Thyroid gland (tissue), 4 donors: ENCODE results near the gene LMTK3. TPM values are rescaled to one million over a fixed set of nuclear protein-coding genes. Genes with fewer than 3 reads are reported as not detected.

Source experiments
- DNase-seq, 2 donors: peaks; one replicate each; pipeline ENCODE4 v3.0.0-alpha.2; 2019
- H3K27ac ChIP-seq, 3 donors: fragments of 200-600 bp; sonication (generic); 1 replicate in 2 of 3; 2 replicates in 1 of 3; pipeline ENCODE4 v1.5.1; 2016 to 2019; ENCODE audit warnings: mild to moderate bottlenecking in 1 of 3, moderate library complexity in 1 of 3
- H3K27me3 ChIP-seq: fragments of 200-600 bp; sonication (generic); one replicate; pipeline ENCODE4 v1.5.1; 2019
- H3K36me3 ChIP-seq, 2 donors: fragments of 200-600 bp; sonication (generic); one replicate each; pipeline ENCODE4 v1.5.1; 2016 to 2019
- H3K4me1 ChIP-seq, 2 donors: fragments of 200-600 bp; sonication (generic); one replicate each; pipeline ENCODE4 v1.5.1; 2017 to 2019
- H3K4me3 ChIP-seq, 3 donors: fragments of 200-600 bp; sonication (generic); replicated peaks in 1 of 3; 1 replicate in 2 of 3; 2 replicates in 1 of 3; pipeline ENCODE4 v1.5.1; 2016; ENCODE audit warnings: mild to moderate bottlenecking in 1 of 3
- H3K9me3 ChIP-seq: fragments of 200-600 bp; sonication (generic); one replicate; pipeline ENCODE4 v1.5.1; 2017
- POLR2A ChIP-seq, 2 donors: fragments of 450-650 bp; IDR thresholded peaks; one replicate each; pipeline ENCODE4 v1.6.1; 2017; ENCODE audit warnings: antibody characterized with exemption in 2 of 2, mild to moderate bottlenecking in 2 of 2, moderate library complexity in 1 of 2
- WGBS, 2 donors: methylation state at CpG; one replicate each; pipeline ENCODE4 v1.1.5; 2017; 5-methylcytosine and 5-hydroxymethylcytosine counted together
- intact Hi-C: fragments of 100-400 bp; cut with DNase I; formaldehyde crosslinking; loops from one replicate; pipeline ENCODE4 v1.15.1; 2023
- total RNA-seq, 4 donors: library from RNA; depleted of rRNA; stranded (reverse); fragments of >200 nt; gene quantifications; one replicate each; pipeline ENCODE4 v1.2.3, GENCODE V29; 2016
- TF ChIP-seq, protein P1 (sequence below), 6 experiments: fragments of 200-600 bp in 3 of 6; fragments of 450-650 bp in 3 of 6; sonication (generic) in 3 of 6; IDR thresholded peaks; one replicate each; pipeline ENCODE4 v1.5.1; 2016 to 2019; ENCODE audit warnings: antibody characterized with exemption in 6 of 6, mild to moderate bottlenecking in 2 of 6, inconsistent platforms in 1 of 6, moderate library complexity in 1 of 6

The LMTK3 gene
- total RNA-seq, 4 donors from 2014 or later, result 3.0 to 7.1 (median 4.6) TPM

DNA sequence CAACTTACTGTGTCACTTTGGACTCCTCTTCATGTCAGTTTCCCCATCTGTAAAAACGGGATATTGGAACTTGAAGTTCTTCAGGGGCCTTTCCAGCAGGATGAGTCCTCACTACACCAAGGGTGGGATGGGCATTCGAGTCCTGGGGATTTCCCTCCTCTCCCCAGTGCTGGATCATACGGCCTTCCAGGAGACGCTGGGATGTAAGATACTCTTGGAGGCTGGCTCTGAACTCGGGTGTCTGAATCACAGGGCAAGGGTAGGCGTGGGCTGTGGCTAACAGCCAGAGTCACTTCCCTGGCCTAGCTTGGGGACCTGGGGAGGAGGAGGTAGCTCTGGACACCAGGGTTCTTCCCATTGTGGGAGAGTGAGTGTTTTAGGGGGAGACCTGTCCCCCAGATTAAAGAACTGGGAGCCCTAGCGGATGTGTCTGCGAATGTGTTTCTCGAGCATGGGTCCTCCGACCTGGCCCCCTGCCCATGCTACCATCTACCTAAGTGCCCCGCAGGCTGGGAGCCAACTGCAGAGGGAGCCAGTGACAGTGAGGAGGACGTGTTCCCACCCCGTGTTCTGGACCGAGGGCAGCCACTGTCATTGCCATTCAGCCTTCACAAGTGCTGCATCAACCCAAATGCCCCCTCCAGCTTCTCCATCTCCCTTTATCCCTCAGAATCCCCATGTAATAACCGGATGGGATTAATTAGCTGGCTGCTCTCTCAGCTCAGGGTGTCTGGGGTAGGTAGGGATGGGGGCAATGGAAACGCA is 44.9 kb downstream of the LMTK3 start:
- WGBS, 2 donors, result 69 to 73% methylated on average over 8 to 15 of the region's 16 CpGs
- Histone ChIP-seq H3K9me3 (no peaks in the 10 kb centered on the region), H3K36me3 (peaks cover 14 to 15% of the 10 kb centered on the region in 2 donors), H3K4me1 (peaks cover 19 to 20% of the 10 kb centered on the region in 2 donors), H3K4me3 (no peak overlapping the region), H3K27ac (no peak overlapping the region), H3K27me3 (no peaks in the 10 kb centered on the region)
- intact Hi-C loops, result no loop called here
- no peak for TF ChIP-seq POLR2A (IDR thresholded peaks at IDR 0.05)
- TF ChIP-seq, protein P1, sequence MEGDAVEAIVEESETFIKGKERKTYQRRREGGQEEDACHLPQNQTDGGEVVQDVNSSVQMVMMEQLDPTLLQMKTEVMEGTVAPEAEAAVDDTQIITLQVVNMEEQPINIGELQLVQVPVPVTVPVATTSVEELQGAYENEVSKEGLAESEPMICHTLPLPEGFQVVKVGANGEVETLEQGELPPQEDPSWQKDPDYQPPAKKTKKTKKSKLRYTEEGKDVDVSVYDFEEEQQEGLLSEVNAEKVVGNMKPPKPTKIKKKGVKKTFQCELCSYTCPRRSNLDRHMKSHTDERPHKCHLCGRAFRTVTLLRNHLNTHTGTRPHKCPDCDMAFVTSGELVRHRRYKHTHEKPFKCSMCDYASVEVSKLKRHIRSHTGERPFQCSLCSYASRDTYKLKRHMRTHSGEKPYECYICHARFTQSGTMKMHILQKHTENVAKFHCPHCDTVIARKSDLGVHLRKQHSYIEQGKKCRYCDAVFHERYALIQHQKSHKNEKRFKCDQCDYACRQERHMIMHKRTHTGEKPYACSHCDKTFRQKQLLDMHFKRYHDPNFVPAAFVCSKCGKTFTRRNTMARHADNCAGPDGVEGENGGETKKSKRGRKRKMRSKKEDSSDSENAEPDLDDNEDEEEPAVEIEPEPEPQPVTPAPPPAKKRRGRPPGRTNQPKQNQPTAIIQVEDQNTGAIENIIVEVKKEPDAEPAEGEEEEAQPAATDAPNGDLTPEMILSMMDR (IDR thresholded peaks at IDR 0.05), result no peak
- no peak for DNase-seq

DNA sequence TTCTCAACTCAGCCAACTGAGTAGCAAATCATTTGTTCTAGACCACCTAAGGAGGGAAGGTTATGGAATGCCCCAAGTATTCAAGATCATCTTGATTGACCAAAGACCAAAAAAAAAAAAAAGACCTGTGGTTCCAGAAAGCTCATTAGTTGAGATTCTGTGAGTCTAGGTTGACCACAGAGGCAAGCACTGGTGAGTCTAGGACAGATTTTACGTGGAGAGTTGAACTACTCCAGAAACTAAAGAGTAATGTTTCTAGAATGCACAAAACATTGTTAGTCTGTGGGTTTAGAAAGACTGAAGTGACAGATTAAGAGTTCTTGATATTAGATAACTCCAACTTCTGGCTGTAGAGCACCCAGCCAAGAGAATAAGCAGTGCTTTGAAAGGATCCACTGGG is 46.4 kb downstream of the LMTK3 start:
- Histone ChIP-seq H3K4me1 (peaks cover 4 to 10% of the 10 kb centered on the region in 2 donors), H3K4me3 (no peak overlapping the region), H3K27me3 (no peaks in the 10 kb centered on the region), H3K27ac (no peak overlapping the region), H3K9me3 (no peaks in the 10 kb centered on the region), H3K36me3 (no peaks in the 10 kb centered on the region)
- no peak for TF ChIP-seq POLR2A (IDR thresholded peaks at IDR 0.05)
- TF ChIP-seq, protein P1 (IDR thresholded peaks at IDR 0.05), result no peak
- no peak for DNase-seq
- intact Hi-C loops, result no loop called here
- 88 to 93% methylated on average over 1 of the region's 1 CpG for WGBS, 2 donors

DNA sequence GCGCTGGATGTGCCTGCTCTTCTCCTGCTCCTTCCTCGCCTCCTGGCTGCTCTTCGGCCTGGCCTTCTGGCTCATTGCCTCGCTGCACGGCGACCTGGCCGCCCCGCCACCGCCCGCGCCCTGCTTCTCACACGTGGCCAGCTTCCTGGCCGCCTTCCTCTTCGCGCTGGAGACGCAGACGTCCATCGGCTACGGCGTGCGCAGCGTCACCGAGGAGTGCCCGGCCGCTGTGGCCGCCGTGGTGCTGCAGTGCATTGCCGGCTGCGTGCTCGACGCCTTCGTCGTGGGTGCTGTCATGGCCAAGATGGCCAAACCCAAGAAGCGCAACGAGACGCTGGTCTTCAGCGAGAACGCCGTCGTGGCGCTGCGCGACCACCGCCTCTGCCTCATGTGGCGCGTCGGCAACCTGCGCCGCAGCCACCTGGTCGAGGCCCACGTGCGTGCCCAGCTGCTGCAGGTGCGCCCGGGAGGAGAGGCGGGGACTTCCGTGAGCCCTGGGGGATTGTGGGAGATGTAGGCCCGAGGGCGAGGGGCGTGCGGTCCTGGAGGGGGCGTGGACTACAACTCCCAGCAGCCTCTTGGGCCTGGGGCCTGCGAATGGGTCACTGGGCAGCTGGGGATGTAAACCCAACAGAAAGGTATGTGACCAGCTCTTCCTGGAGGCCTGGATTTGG is 49.5 kb downstream of the LMTK3 start:
- WGBS, 2 donors, result 72 to 81% methylated on average over 32 to 61 of the region's 62 CpGs
- H3K27ac ChIP-seq, result no peak overlapping the region
- intact Hi-C loops, result no loop called here
- TF ChIP-seq, protein P1 (IDR thresholded peaks at IDR 0.05), result no peak
- TF ChIP-seq POLR2A (IDR thresholded peaks at IDR 0.05), result no peak
- no peaks in the 10 kb centered on the region for H3K27me3 ChIP-seq
- H3K9me3 ChIP-seq, result no peaks in the 10 kb centered on the region
- no peaks in the 10 kb centered on the region for H3K36me3 ChIP-seq
- DNase-seq, result no peak
- H3K4me1 ChIP-seq, result no peaks in the 10 kb centered on the region
- no peak overlapping the region for H3K4me3 ChIP-seq

DNA sequence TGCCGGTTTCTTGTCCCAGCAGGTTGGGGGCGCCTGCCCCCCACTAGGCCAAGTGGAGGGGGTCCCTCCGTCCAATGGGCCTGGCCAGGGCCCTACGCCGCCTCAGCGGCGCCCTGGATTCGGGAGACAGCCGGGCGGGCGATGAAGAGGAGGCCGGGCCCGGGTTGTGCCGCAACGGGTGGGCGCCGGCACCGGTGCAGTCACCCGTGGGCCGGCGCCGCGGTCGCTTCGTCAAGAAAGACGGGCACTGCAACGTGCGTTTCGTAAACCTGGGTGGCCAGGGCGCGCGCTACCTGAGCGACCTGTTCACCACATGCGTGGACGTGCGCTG is 50.0 kb downstream of the LMTK3 start:
- 90% methylated on average over 23 to 32 of the region's 36 CpGs for WGBS, 2 donors

More for the DNA sequence above, 50.0 kb downstream of the LMTK3 start:
- Histone ChIP-seq H3K36me3 (no peaks in the 10 kb centered on the region), H3K4me3 (no peak overlapping the region), H3K9me3 (no peaks in the 10 kb centered on the region), H3K4me1 (no peaks in the 10 kb centered on the region), H3K27ac (no peak overlapping the region), H3K27me3 (no peaks in the 10 kb centered on the region)
- TF ChIP-seq POLR2A (IDR thresholded peaks at IDR 0.05), result no peak
- TF ChIP-seq, protein P1 (IDR thresholded peaks at IDR 0.05), result no peak
- DNase-seq, result no peak
- intact Hi-C loops, result no loop called here
